Heart left ventricle (tissue), 13 donors: ENCODE measurements around the gene NUP210.

Source experiments
- POLR2A ChIP-seq, 2 donors: fragments of 450-650 bp; IDR thresholded peaks; one replicate each; pipeline ENCODE4 v1.6.1; 2017; ENCODE audit warnings: antibody characterized with exemption in 2 of 2, mild to moderate bottlenecking in 2 of 2, moderate library complexity in 2 of 2
- TF ChIP-seq, protein P1 (sequence below), 12 donors: fragments of 200-600 bp; sonication (generic) in 4 of 12; IDR thresholded peaks; one replicate each; pipeline versions ENCODE4 v1.5.0 to v1.8.0; 2018 to 2022; ENCODE audit warnings: antibody characterized with exemption in 12 of 12, mild to moderate bottlenecking in 5 of 12
- donor health status: ischemic (EF 13 %, LVEDD 7.1; RV severe dilation, severe dysfunction).
- donor health status: DM: no; HTN: yes; CAD: no.
- donor health status: DM: no; HTN: no; CAD: no.
- donor health status: ischemic (EF 25% LVEDD 6.9; RV normal size, moderate dysfunction).
- donor health status: ischemic (EF 25% LVEDD 5.7; RV mildly dilated, moderate dysfunction).
- donor health status: ischemic (EF 35%, LVEDD 5.7; RV mildly dilated, moderate dysfunction).
- donor health status: nonischemic (EF 11% LVEDD 7.7; RV severe dilation, severe dysfunction).
- donor health status: DM: yes; HTN: yes; CAD: no.
- donor health status: PGD.
- donor health status: ischemic (EF 29% LVEDD 5.4; RV normal size, mild dysfunction).
- donor health status: nonischemic (EF 23%, LVEDD 6.1; RV moderate dilation, normal function).

DNA sequence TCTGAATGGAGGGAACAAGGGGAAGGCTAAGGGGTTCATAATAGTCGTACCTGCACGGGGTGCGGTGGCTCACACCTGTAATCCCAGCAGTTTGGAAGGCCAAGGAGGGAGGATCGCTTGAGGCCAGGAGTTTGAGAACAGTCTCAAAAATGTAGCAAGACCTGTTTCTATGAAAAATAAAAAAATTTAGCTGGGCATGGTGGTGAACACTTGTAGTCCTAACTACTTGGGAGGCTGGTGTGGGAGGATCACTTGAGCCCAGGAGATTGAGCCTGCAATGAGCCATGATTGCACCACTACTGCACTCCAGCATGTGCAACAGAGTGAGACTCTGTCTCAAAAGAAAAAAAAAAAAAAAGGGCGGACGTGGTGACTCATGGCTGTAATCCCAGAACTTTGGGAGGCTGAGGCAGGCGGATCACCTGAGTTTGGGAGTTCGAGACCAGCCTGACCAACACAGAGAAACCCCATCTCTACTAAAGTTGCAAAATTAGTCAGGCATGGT lies 42.1 kb upstream of the NUP210 start:
- TF ChIP-seq POLR2A (IDR thresholded peaks at IDR 0.05): no peak
- TF ChIP-seq, protein P1, sequence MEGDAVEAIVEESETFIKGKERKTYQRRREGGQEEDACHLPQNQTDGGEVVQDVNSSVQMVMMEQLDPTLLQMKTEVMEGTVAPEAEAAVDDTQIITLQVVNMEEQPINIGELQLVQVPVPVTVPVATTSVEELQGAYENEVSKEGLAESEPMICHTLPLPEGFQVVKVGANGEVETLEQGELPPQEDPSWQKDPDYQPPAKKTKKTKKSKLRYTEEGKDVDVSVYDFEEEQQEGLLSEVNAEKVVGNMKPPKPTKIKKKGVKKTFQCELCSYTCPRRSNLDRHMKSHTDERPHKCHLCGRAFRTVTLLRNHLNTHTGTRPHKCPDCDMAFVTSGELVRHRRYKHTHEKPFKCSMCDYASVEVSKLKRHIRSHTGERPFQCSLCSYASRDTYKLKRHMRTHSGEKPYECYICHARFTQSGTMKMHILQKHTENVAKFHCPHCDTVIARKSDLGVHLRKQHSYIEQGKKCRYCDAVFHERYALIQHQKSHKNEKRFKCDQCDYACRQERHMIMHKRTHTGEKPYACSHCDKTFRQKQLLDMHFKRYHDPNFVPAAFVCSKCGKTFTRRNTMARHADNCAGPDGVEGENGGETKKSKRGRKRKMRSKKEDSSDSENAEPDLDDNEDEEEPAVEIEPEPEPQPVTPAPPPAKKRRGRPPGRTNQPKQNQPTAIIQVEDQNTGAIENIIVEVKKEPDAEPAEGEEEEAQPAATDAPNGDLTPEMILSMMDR (IDR thresholded peaks at IDR 0.05): no peak
